ENCODE results near the gene MAP6.

Gene MAP6

GRCh38 chr11:75547617-75548058 lies 121.2 kb downstream of the MAP6 start:
- DNase-seq, result peak; percentile 79

- no peak for DNase-seq
These were observed 121.7 kb downstream of the MAP6 start for GRCh38 chr11:75547177-75547576.

- DNase-seq, result no peak
These were observed 125.0 kb downstream of the MAP6 start for GRCh38 chr11:75543806-75544205.

- no peak for DNase-seq
These were observed 126.8 kb downstream of the MAP6 start for GRCh38 chr11:75542088-75542438.

GRCh38 chr11:75541193-75542087 lies 127.4 kb downstream of the MAP6 start:
- no peak for DNase-seq

GRCh38 chr11:75539459-75540334 lies 129.1 kb downstream of the MAP6 start:
- DNase-seq, result no peak

- DNase-seq, result no peak
These were observed 130.5 kb downstream of the MAP6 start for GRCh38 chr11:75538150-75538942.

GRCh38 chr11:75537740-75538139 lies 131.1 kb downstream of the MAP6 start:
- no peak for DNase-seq

Measured in left hindlimb (tissue), 1 donor.